ENCODE results near the gene UIMC1.

Gene UIMC1

DNA sequence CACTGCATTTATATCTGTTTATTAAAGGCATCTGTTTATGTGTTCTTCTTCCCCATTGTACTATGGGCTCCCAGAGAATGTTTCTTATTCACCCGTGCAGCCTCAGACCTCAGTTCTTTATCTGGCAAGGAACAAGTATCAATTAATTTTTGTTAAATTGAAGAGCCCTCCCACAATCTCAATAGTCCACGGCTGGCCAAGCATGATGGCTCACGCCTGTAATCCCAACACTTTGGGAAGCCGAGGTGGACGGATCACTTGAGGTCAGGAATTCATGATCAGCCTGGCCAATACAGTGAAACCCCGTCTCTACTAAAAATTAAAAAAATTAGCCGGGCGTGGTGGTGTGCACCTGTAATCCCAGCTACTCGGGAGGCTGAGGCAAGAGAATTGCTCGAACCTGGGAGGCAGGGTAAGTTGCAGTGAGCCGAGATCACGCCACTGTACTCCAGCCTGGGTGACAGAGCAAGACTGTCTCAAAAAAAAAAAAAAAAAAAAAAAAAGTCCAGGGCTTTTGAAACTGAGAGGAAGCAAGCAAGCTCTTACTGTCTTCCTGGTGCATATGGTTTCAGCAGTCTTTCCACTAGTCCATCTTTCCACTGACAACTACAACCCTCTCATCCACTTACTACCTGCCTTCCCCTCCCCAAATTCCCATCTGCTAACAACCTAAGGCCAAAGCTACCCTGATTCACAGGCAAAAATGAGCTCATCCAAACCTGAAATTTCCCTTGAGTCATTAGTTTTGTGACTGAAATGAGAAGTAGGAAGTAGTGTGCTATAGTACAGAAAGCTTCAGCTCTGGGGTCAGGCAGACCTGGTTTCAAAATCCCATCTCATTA, 105.1 kb downstream of the UIMC1 start:
- Histone ChIP-seq H3K9ac (ENCODE audit: low read length) (no peak overlapping the region), H3K27me3 (ENCODE audit: control insufficient read depth in 1 of 2, insufficient read depth in 2 of 2, low read length in 2 of 2) (no peaks in the 10 kb centered on the region), H3K4me3 (ENCODE audit: low read depth in 1 of 2, low read length in 2 of 2) (no peak overlapping the region), H3K4me1 (ENCODE audit: insufficient read depth, low read length) (no peaks in the 10 kb centered on the region), H3K27ac (ENCODE audit: low read depth, low read length) (no peak overlapping the region), H3K9me3 (ENCODE audit: low read length) (no peaks in the 10 kb centered on the region), H3K36me3 (ENCODE audit: insufficient read depth, low read length) (peaks cover 33% of the 10 kb centered on the region)

DNA sequence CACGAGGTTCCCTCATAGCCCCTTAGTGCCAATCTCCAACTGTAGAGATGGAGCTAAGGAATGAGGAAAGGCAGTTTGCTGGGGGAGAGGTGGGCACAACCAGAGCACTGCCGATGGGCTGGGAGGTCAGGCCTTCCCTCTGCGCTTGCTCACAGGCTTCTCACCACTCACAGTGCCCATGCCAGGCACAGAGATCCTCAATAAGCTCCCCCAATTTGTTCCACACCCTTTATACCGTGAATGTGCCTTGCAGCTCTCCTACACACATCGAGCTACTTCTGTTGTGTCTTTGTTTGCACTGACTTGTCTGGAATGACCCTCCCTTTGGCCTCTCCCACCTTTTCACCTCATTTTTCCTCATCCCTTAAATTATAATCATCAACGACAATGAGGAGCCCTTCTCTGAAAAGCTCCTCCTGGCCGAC, 105.8 kb downstream of the UIMC1 start:
- Histone ChIP-seq H3K4me3 (ENCODE audit: low read depth in 1 of 2, low read length in 2 of 2) (no peak overlapping the region), H3K9ac (ENCODE audit: low read length) (no peak overlapping the region), H3K36me3 (ENCODE audit: insufficient read depth, low read length) (peaks cover 27% of the 10 kb centered on the region), H3K27me3 (ENCODE audit: control insufficient read depth in 1 of 2, insufficient read depth in 2 of 2, low read length in 2 of 2) (no peaks in the 10 kb centered on the region), H3K9me3 (ENCODE audit: low read length) (no peaks in the 10 kb centered on the region), H3K27ac (ENCODE audit: low read depth, low read length) (no peak overlapping the region), H3K4me1 (ENCODE audit: insufficient read depth, low read length) (no peaks in the 10 kb centered on the region)

- H3K27ac ChIP-seq (ENCODE audit: low read depth, low read length) = no peak overlapping the region
- no peaks in the 10 kb centered on the region for H3K4me1 ChIP-seq (ENCODE audit: insufficient read depth, low read length)
- no peaks in the 10 kb centered on the region for H3K9me3 ChIP-seq (ENCODE audit: low read length)
- H3K36me3 ChIP-seq (ENCODE audit: insufficient read depth, low read length) = peaks cover 20% of the 10 kb centered on the region
- H3K4me3 ChIP-seq (ENCODE audit: low read depth in 1 of 2, low read length in 2 of 2) = no peak overlapping the region
- H3K27me3 ChIP-seq (ENCODE audit: control insufficient read depth in 1 of 2, insufficient read depth in 2 of 2, low read length in 2 of 2) = no peaks in the 10 kb centered on the region
- no peak overlapping the region for H3K9ac ChIP-seq (ENCODE audit: low read length)
Measured at GRCh38 chr5:176899946-176900779, 106.4 kb downstream of the UIMC1 start.

DNA sequence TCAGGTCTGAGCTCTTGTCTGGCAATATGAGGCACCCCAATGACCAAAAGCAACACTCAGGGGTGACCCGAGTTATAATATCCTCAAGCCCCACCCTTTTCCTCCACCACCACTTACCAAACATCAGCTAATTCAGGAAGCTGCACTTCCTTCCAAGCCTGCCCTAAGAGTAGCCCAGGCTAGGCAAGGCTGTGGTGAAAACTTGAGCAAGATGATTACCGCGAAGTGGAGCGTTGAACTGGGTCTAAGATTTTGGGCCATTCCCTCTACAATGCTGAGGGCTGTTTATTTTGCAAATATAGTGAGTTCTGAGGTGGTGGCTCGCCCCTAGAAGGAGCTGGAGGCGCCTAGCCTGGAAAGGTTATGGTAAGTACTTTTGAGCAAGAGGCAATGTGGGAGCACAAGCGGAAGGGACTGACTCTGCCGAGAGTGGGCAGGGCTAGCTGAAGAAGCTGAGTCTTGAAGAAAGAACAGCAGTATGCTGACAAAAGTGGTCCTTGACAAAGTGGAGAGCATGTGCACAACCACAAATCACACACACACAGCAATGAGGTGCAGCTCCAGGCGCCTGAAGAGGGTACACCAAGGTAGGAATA, 107.2 kb downstream of the UIMC1 start, which contains the start of gene HK3:
HK3 (minus strand) TSS at position 51 of the 596 bp plus-strand sequence. CDS start 3,187 bp downstream, outside the sequence.
- H3K9ac ChIP-seq (ENCODE audit: low read length) = no peak within 1 kb of the TSS
- H3K9me3 ChIP-seq (ENCODE audit: low read length) = no peaks in the 10 kb centered on the region
- H3K36me3 ChIP-seq (ENCODE audit: insufficient read depth, low read length) = peaks cover 15% of the 10 kb centered on the region
- no peaks in the 10 kb centered on the region for H3K4me1 ChIP-seq (ENCODE audit: insufficient read depth, low read length)
- no peaks in the 10 kb centered on the region for H3K27me3 ChIP-seq (ENCODE audit: control insufficient read depth in 1 of 2, insufficient read depth in 2 of 2, low read length in 2 of 2)
- no peak within 1 kb of the TSS for H3K4me3 ChIP-seq (ENCODE audit: low read depth in 1 of 2, low read length in 2 of 2)
- H3K27ac ChIP-seq (ENCODE audit: low read depth, low read length) = no peak within 1 kb of the TSS

GRCh38 chr5:176897263-176897662, 109.3 kb downstream of the UIMC1 start:
- peaks cover 2% of the 10 kb centered on the region for H3K36me3 ChIP-seq (ENCODE audit: insufficient read depth, low read length)
- no peak overlapping the region for H3K4me3 ChIP-seq (ENCODE audit: low read depth in 1 of 2, low read length in 2 of 2)
- no peaks in the 10 kb centered on the region for H3K4me1 ChIP-seq (ENCODE audit: insufficient read depth, low read length)
- H3K27me3 ChIP-seq (ENCODE audit: control insufficient read depth in 1 of 2, insufficient read depth in 2 of 2, low read length in 2 of 2) = no peaks in the 10 kb centered on the region
- no peak overlapping the region for H3K9ac ChIP-seq (ENCODE audit: low read length)
- no peaks in the 10 kb centered on the region for H3K9me3 ChIP-seq (ENCODE audit: low read length)
- no peak overlapping the region for H3K27ac ChIP-seq (ENCODE audit: low read depth, low read length)

GRCh38 chr5:176895831-176896230, 110.7 kb downstream of the UIMC1 start:
- H3K4me1 ChIP-seq (ENCODE audit: insufficient read depth, low read length) = no peaks in the 10 kb centered on the region
- no peak overlapping the region for H3K4me3 ChIP-seq (ENCODE audit: low read depth in 1 of 2, low read length in 2 of 2)
- H3K27me3 ChIP-seq (ENCODE audit: control insufficient read depth in 1 of 2, insufficient read depth in 2 of 2, low read length in 2 of 2) = no peaks in the 10 kb centered on the region
- H3K9me3 ChIP-seq (ENCODE audit: low read length) = no peaks in the 10 kb centered on the region
- H3K9ac ChIP-seq (ENCODE audit: low read length) = no peak overlapping the region
- H3K27ac ChIP-seq (ENCODE audit: low read depth, low read length) = no peak overlapping the region
- H3K36me3 ChIP-seq (ENCODE audit: insufficient read depth, low read length) = no peaks in the 10 kb centered on the region

GRCh38 chr5:176894298-176894697, 112.3 kb downstream of the UIMC1 start:
- no peaks in the 10 kb centered on the region for H3K4me1 ChIP-seq (ENCODE audit: insufficient read depth, low read length)
- no peak overlapping the region for H3K4me3 ChIP-seq (ENCODE audit: low read depth in 1 of 2, low read length in 2 of 2)
- H3K27me3 ChIP-seq (ENCODE audit: control insufficient read depth in 1 of 2, insufficient read depth in 2 of 2, low read length in 2 of 2) = no peaks in the 10 kb centered on the region
- H3K27ac ChIP-seq (ENCODE audit: low read depth, low read length) = no peak overlapping the region
- H3K9me3 ChIP-seq (ENCODE audit: low read length) = no peaks in the 10 kb centered on the region
- H3K36me3 ChIP-seq (ENCODE audit: insufficient read depth, low read length) = no peaks in the 10 kb centered on the region
- no peak overlapping the region for H3K9ac ChIP-seq (ENCODE audit: low read length)

- Histone ChIP-seq H3K9ac (ENCODE audit: low read length) (no peak overlapping the region), H3K9me3 (ENCODE audit: low read length) (no peaks in the 10 kb centered on the region), H3K4me3 (ENCODE audit: low read depth in 1 of 2, low read length in 2 of 2) (no peak overlapping the region), H3K4me1 (ENCODE audit: insufficient read depth, low read length) (no peaks in the 10 kb centered on the region), H3K27ac (ENCODE audit: low read depth, low read length) (no peak overlapping the region), H3K27me3 (ENCODE audit: control insufficient read depth in 1 of 2, insufficient read depth in 2 of 2, low read length in 2 of 2) (no peaks in the 10 kb centered on the region), H3K36me3 (ENCODE audit: insufficient read depth, low read length) (no peaks in the 10 kb centered on the region)
Measured at GRCh38 chr5:176892663-176893062, 113.9 kb downstream of the UIMC1 start.

GRCh38 chr5:176891331-176891958, 115.1 kb downstream of the UIMC1 start:
- Histone ChIP-seq H3K9ac (ENCODE audit: low read length) (no peak overlapping the region), H3K27ac (ENCODE audit: low read depth, low read length) (no peak overlapping the region), H3K36me3 (ENCODE audit: insufficient read depth, low read length) (no peaks in the 10 kb centered on the region), H3K4me3 (ENCODE audit: low read depth in 1 of 2, low read length in 2 of 2) (no peak overlapping the region), H3K4me1 (ENCODE audit: insufficient read depth, low read length) (no peaks in the 10 kb centered on the region), H3K9me3 (ENCODE audit: low read length) (no peaks in the 10 kb centered on the region), H3K27me3 (ENCODE audit: control insufficient read depth in 1 of 2, insufficient read depth in 2 of 2, low read length in 2 of 2) (no peaks in the 10 kb centered on the region)

DNA sequence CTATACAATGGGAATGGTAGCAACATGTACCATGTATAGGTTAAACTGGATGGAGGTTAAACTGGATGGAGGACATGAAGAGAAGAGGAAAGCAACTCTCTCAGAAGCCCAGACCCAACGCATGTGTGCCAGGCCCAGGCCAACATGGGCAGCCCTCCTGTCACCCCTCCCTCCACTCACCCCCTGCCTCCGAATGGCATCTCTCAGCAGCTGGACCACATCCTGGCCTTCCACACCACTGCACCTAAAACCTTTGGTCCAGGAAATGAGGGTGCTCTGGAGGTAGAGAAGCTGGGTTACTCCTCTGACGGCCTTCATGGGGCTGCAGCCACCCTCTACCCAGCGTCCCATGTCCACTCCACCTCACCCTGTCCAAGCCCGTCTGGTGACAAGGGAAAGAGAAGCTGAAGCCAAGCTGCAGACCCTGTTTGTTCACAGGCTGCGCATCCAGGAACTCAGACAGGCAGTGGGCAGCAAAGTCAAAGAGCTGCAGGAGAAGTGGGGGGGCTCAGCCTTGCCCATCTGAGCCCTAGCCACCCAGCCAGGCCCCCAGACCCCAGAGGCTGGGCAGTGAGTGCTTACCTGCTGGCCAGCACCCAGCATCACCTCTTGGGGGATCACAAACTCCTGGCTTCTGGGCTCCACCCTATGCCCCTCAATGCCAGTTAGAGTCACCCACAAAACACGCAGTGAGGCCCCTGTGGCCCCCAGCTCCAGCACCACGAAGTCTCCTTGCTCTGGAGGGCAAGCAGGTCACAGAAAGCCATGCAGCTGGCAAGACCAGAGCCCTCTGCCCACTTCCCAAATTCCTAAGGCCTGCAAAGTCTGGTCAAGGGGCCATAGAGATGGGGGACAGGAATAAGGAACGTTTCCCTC, 115.9 kb downstream of the UIMC1 start:
- Histone ChIP-seq H3K27me3 (ENCODE audit: control insufficient read depth in 1 of 2, insufficient read depth in 2 of 2, low read length in 2 of 2) (no peaks in the 10 kb centered on the region), H3K36me3 (ENCODE audit: insufficient read depth, low read length) (no peaks in the 10 kb centered on the region), H3K4me1 (ENCODE audit: insufficient read depth, low read length) (no peaks in the 10 kb centered on the region), H3K4me3 (ENCODE audit: low read depth in 1 of 2, low read length in 2 of 2) (no peak overlapping the region), H3K27ac (ENCODE audit: low read depth, low read length) (no peak overlapping the region), H3K9ac (ENCODE audit: low read length) (no peak overlapping the region), H3K9me3 (ENCODE audit: low read length) (no peaks in the 10 kb centered on the region)
